Measurements from ENCODE around the gene SPEM1.

Gene SPEM1, protein sequence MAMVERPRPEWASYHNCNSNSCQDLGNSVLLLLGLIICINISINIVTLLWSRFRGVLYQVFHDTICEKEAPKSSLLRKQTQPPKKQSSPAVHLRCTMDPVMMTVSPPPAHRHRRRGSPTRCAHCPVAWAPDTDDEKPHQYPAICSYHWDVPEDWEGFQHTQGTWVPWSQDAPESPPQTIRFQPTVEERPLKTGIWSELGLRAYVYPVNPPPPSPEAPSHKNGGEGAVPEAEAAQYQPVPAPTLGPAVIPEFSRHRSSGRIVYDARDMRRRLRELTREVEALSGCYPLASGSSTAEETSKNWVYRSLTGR

GRCh38 chr17:7419819-7420610 lies at the start of gene SPEM1:
SPEM1 (plus strand) TSS chr17:7420324; CDS start chr17:7420385, 61 bp downstream.
- H4K20me1 ChIP-seq (ENCODE audit: insufficient read depth, low read length) = no peaks in the 10 kb centered on the region
- H3K4me2 ChIP-seq (ENCODE audit: low read length) = no peak within 1 kb of the TSS
- no peak for TF ChIP-seq EZH2phosphoT487 (IDR thresholded peaks at IDR 0.05; ENCODE audit: low read depth)
- TF ChIP-seq, protein P1, sequence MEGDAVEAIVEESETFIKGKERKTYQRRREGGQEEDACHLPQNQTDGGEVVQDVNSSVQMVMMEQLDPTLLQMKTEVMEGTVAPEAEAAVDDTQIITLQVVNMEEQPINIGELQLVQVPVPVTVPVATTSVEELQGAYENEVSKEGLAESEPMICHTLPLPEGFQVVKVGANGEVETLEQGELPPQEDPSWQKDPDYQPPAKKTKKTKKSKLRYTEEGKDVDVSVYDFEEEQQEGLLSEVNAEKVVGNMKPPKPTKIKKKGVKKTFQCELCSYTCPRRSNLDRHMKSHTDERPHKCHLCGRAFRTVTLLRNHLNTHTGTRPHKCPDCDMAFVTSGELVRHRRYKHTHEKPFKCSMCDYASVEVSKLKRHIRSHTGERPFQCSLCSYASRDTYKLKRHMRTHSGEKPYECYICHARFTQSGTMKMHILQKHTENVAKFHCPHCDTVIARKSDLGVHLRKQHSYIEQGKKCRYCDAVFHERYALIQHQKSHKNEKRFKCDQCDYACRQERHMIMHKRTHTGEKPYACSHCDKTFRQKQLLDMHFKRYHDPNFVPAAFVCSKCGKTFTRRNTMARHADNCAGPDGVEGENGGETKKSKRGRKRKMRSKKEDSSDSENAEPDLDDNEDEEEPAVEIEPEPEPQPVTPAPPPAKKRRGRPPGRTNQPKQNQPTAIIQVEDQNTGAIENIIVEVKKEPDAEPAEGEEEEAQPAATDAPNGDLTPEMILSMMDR (IDR thresholded peaks at IDR 0.05; ENCODE audit: low read depth, low read length) = no peak
- no peaks in the 10 kb centered on the region for H3K27me3 ChIP-seq (ENCODE audit: low read depth, low read length)
- no peak within 1 kb of the TSS for H3K9ac ChIP-seq (ENCODE audit: low read length)
- no peaks in the 10 kb centered on the region for H3K4me1 ChIP-seq (ENCODE audit: low read length)
- no peaks in the 10 kb centered on the region for H3K79me2 ChIP-seq (ENCODE audit: low read length)
- no peak within 1 kb of the TSS for H3K4me3 ChIP-seq (ENCODE audit: low read length)
- H3K36me3 ChIP-seq (replicated peaks; ENCODE audit: low read depth, low read length) = no peaks in the 10 kb centered on the region
- no peaks in the 10 kb centered on the region for H3K9me3 ChIP-seq (ENCODE audit: insufficient read depth, low read length)
- H3K27ac ChIP-seq (ENCODE audit: low read length) = no peak within 1 kb of the TSS
- H2AFZ ChIP-seq (ENCODE audit: low read depth, low read length) = no peak within 1 kb of the TSS

- no peaks in the 10 kb centered on the region for H3K36me3 ChIP-seq (replicated peaks; ENCODE audit: low read depth, low read length)
- no peaks in the 10 kb centered on the region for H4K20me1 ChIP-seq (ENCODE audit: insufficient read depth, low read length)
- H2AFZ ChIP-seq (ENCODE audit: low read depth, low read length) = no peak overlapping the region
- H3K9ac ChIP-seq (ENCODE audit: low read length) = no peak overlapping the region
- H3K9me3 ChIP-seq (ENCODE audit: insufficient read depth, low read length) = no peaks in the 10 kb centered on the region
- peaks cover 6% of the 10 kb centered on the region; the same call in 1 of the 2 replicates for H3K27me3 ChIP-seq (ENCODE audit: low read depth, low read length)
- H3K27ac ChIP-seq (ENCODE audit: low read length) = no peak overlapping the region
- H3K4me3 ChIP-seq (ENCODE audit: low read length) = no peak overlapping the region
- no peaks in the 10 kb centered on the region for H3K79me2 ChIP-seq (ENCODE audit: low read length)
- TF ChIP-seq, protein P1 (IDR thresholded peaks at IDR 0.05; ENCODE audit: low read depth, low read length) = no peak
- no peak for TF ChIP-seq EZH2phosphoT487 (IDR thresholded peaks at IDR 0.05; ENCODE audit: low read depth)
- H3K4me1 ChIP-seq (ENCODE audit: low read length) = no peaks in the 10 kb centered on the region
- no peak overlapping the region for H3K4me2 ChIP-seq (ENCODE audit: low read length)
Measured at GRCh38 chr17:7370853-7371252, 49.3 kb upstream of the SPEM1 start.

DNA sequence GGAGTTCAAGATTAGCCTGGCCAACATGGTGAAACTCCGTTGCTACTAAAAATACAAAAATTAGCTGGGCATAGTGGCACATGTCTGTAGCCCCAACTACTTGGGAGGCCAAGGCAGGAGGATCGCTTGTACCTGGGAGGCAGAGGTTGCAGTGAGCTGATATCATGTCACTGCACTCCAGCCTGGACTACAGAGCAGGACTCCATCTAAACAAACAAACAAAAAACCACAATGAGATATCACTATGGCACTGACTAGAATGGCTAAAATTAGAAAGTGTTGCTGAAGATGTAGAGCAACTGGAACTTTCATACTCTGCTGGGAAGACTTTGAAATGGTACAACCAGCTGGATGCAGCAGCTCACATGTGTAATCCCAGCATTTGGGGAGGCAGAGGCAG lies 45.8 kb upstream of the SPEM1 start:
- no peak overlapping the region for H3K9ac ChIP-seq (ENCODE audit: low read length)
- no peaks in the 10 kb centered on the region for H3K79me2 ChIP-seq (ENCODE audit: low read length)
- H3K27me3 ChIP-seq (ENCODE audit: low read depth, low read length) = peaks cover 6% of the 10 kb centered on the region; the same call in 1 of the 2 replicates
- TF ChIP-seq EZH2phosphoT487 (IDR thresholded peaks at IDR 0.05; ENCODE audit: low read depth) = no peak
- TF ChIP-seq, protein P1 (IDR thresholded peaks at IDR 0.05; ENCODE audit: low read depth, low read length) = no peak
- H3K9me3 ChIP-seq (ENCODE audit: insufficient read depth, low read length) = 0 out of 2 replicates have a peak, but pooled peaks cover 4% of the 10 kb centered on the region
- H3K4me1 ChIP-seq (ENCODE audit: low read length) = no peaks in the 10 kb centered on the region
- H2AFZ ChIP-seq (ENCODE audit: low read depth, low read length) = no peak overlapping the region
- no peak overlapping the region for H3K4me3 ChIP-seq (ENCODE audit: low read length)
- no peaks in the 10 kb centered on the region for H4K20me1 ChIP-seq (ENCODE audit: insufficient read depth, low read length)
- H3K36me3 ChIP-seq (replicated peaks; ENCODE audit: low read depth, low read length) = no peaks in the 10 kb centered on the region
- H3K4me2 ChIP-seq (ENCODE audit: low read length) = no peak overlapping the region
- no peak overlapping the region for H3K27ac ChIP-seq (ENCODE audit: low read length)

DNA sequence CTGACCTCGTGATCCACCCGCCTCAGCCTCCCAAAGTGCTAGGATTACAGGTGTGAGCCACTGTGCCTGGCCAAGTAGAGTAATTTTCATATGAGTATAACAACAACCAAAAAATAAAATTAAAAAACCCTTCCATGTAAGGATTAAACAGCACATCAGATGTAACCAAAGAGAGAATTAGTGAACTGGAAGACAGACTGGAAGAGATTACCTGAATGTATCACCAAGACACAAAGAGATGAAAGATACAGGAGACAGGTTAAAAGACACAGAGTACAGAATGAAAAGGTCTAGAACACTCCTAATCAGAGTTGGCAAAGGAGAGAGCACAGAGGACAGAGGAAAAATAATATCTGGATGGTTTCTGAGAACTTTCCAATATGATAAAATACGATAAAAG lies 41.0 kb upstream of the SPEM1 start:
- Histone ChIP-seq H3K4me1 (ENCODE audit: low read length) (peaks cover 5% of the 10 kb centered on the region; the same call in 1 of the 2 replicates), H3K27ac (ENCODE audit: low read length) (no peak overlapping the region), H3K4me3 (ENCODE audit: low read length) (no peak overlapping the region), H3K4me2 (ENCODE audit: low read length) (no peak overlapping the region), H3K36me3 (replicated peaks; ENCODE audit: low read depth, low read length) (no peaks in the 10 kb centered on the region), H4K20me1 (ENCODE audit: insufficient read depth, low read length) (no peaks in the 10 kb centered on the region), H3K79me2 (ENCODE audit: low read length) (no peaks in the 10 kb centered on the region), H3K27me3 (ENCODE audit: low read depth, low read length) (no peaks in the 10 kb centered on the region), H2AFZ (ENCODE audit: low read depth, low read length) (no peak overlapping the region), H3K9ac (ENCODE audit: low read length) (no peak overlapping the region), H3K9me3 (ENCODE audit: insufficient read depth, low read length) (0 out of 2 replicates have a peak, but pooled peaks cover 5% of the 10 kb centered on the region)
- TF ChIP-seq EZH2phosphoT487 (IDR thresholded peaks at IDR 0.05; ENCODE audit: low read depth) = no peak
- TF ChIP-seq, protein P1 (IDR thresholded peaks at IDR 0.05; ENCODE audit: low read depth, low read length) = no peak
